ENCODE results near the gene H2BW1.
"Not testable (repeated sequence)": the region's sequence is repeated elsewhere in the genome, so short reads cannot be mapped to it uniquely, and the experiment has no call there.

Gene H2BW1

GRCh38 chrX:104013606-104014005 is at the start of gene H2BW1:
Gene H2BW1 (minus strand): TSS chrX:104013708. CDS start chrX:104013576, 132 bp downstream.
- no peak for DNase-seq

GRCh38 chrX:104062636-104063035 is 49.1 kb upstream of the H2BW1 start:
- not testable (repeated sequence) for DNase-seq

GRCh38 chrX:104054956-104055355 is 41.4 kb upstream of the H2BW1 start:
- DNase-seq: not testable (repeated sequence)

- no peak for DNase-seq
Measured at GRCh38 chrX:104047171-104047570, 33.7 kb upstream of the H2BW1 start.

GRCh38 chrX:104045642-104046041 is 32.1 kb upstream of the H2BW1 start:
- no peak for DNase-seq

GRCh38 chrX:104041003-104041402 is 27.5 kb upstream of the H2BW1 start:
- DNase-seq: no peak

- no peak for DNase-seq
Measured at GRCh38 chrX:104039689-104040505, 26.4 kb upstream of the H2BW1 start, which contains the start of gene H2BW2. Gene H2BW2 (plus strand): TSS chrX:104039956. CDS start chrX:104039995, 39 bp downstream.

- no peak for DNase-seq
Measured at GRCh38 chrX:104018126-104018525, 4.6 kb upstream of the H2BW1 start.

GRCh38 chrX:104015576-104015975 is 2.1 kb upstream of the H2BW1 start:
- not testable (repeated sequence) for DNase-seq

GRCh38 chrX:104013158-104013557 is 350 bp downstream of the H2BW1 start:
- DNase-seq: no peak

GRCh38 chrX:104008831-104009230 is 4.7 kb downstream of the H2BW1 start:
- no peak for DNase-seq

- DNase-seq: no peak
Measured at GRCh38 chrX:103999234-103999633, 14.3 kb downstream of the H2BW1 start.

- DNase-seq: not testable (repeated sequence)
Measured at GRCh38 chrX:103983508-103983907, 30.0 kb downstream of the H2BW1 start.

GRCh38 chrX:103962411-103963278 is 50.9 kb downstream of the H2BW1 start, which contains the start of gene TMSB15B:
Gene TMSB15B (plus strand): TSS chrX:103962627.
- not testable (repeated sequence) for DNase-seq
